Measurements from ENCODE around the gene ZNF219. TPM values are rescaled to one million over a fixed set of nuclear protein-coding genes. Genes with fewer than 3 reads are reported as not detected.
A peak's percentile ranks its signal among the peaks of the same experiment; 100 is the strongest.

ZNF219 gene
- total and polyA plus RNA-seq, 2 of the 13 experiments (the other 11 are each of a cell fraction or from before 2014, with no cell fraction given), result 34.5 to 36.6 TPM

- TF ChIP-seq THAP9 (CRISPR knock-in tag; IDR thresholded peaks at IDR 0.05; ENCODE audit: borderline replicate concordance) (no peak), ZNF142 (CRISPR knock-in tag; IDR thresholded peaks at IDR 0.05) (no peak), MATR3 (CRISPR knock-in tag; IDR thresholded peaks at IDR 0.05) (no peak), CAMTA2 (CRISPR knock-in tag; IDR thresholded peaks at IDR 0.05; ENCODE audit: borderline replicate concordance) (peak; percentile 2; the same call in 1 of the 2 replicates), SNAPC4 (CRISPR knock-in tag; IDR thresholded peaks at IDR 0.05) (no peak; the same call in 1 of the 2 replicates), GABPB1 (CRISPR knock-in tag; IDR thresholded peaks at IDR 0.05) (no peak; the same call in 1 of the 2 replicates), ZNF24 (IDR thresholded peaks at IDR 0.05) (peak; percentile 10; the same call in 1 of the 2 replicates), ZNF232 (CRISPR knock-in tag; IDR thresholded peaks at IDR 0.05; ENCODE audit: borderline replicate concordance) (no peak), ZNF879 (CRISPR knock-in tag; IDR thresholded peaks at IDR 0.05) (no peak), EED (CRISPR knock-in tag; IDR thresholded peaks at IDR 0.05) (no peak), ZSCAN20 (CRISPR knock-in tag; IDR thresholded peaks at IDR 0.05; ENCODE audit: borderline replicate concordance) (no peak), NR2F1 (CRISPR knock-in tag; IDR thresholded peaks at IDR 0.05) (no peak), FOXK1 (CRISPR knock-in tag; IDR thresholded peaks at IDR 0.05; ENCODE audit: borderline replicate concordance, low read depth) (no peak), ZFP36L1 (CRISPR knock-in tag; IDR thresholded peaks at IDR 0.05) (no peak), RCOR2 (CRISPR knock-in tag; IDR thresholded peaks at IDR 0.05) (0 out of 2 replicates have a peak, but pooled peaks have one; percentile 16), ZC3H13 (CRISPR knock-in tag; IDR thresholded peaks at IDR 0.05) (no peak; the same call in 1 of the 2 replicates)
Observed at GRCh38 chr14:21104448-21105060, 6.1 kb upstream of the ZNF219 start (continued).

All from HepG2 (cell line).